ENCODE measurements around the gene SKIC8.

- TF ChIP-seq EZH2 (IDR thresholded peaks at IDR 0.05; ENCODE audit: low read depth) (no peak), CTCF (conservative IDR thresholded peaks at IDR 0.05) (peak; percentile 46; the same call in 1 of the 2 replicates)
Measured at GRCh38 chr15:78242128-78242527, 57.3 kb downstream of the SKIC8 start.
